ENCODE measurements around the gene CCDC201.
"Not testable (repeated sequence)": the region's sequence is repeated elsewhere in the genome, so short reads cannot be mapped to it uniquely, and the experiment has no call there.

Gene CCDC201

DNA sequence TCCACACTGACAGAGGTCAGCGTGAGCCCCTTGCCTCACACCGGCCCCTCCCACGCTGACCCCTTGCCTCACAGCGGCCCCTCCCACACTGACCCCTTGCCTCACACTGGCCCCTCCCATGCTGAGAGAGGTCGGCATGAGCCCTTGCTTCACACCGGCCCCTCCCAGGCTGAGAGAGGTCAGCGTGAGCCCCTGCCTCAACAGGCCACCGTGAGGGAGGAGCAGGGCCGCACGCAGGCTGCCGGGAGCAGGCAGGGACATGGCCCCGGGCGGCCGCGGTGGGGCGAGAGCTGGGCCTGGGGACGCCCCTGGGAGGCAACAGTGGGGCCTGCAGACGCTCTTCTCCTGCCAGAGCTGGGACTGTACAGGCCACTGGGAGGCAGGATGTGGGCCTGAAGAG lies 59.1 kb downstream of the CCDC201 start:
- not testable (repeated sequence) for DNase-seq

DNA sequence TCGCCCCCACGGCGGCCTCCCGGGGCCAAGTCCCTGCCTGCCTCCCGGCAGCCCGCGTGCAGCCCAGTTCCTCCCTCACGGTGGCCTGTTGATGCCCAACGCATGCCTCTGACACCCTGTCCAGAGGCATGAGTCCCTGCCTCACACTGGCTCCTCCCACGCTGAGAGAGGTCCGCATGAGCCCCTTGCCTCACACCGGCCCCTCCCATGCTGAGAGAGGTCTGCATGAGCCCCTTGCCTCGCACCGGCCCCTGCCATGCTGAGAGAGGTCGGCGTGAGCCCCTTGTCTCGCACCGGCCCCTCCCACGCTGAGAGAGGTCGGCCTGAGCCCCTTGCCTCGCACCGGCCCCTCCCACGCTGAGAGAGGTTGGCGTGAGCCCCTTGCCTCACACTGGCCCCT lies 59.9 kb downstream of the CCDC201 start:
- DNase-seq: no peak

DNA sequence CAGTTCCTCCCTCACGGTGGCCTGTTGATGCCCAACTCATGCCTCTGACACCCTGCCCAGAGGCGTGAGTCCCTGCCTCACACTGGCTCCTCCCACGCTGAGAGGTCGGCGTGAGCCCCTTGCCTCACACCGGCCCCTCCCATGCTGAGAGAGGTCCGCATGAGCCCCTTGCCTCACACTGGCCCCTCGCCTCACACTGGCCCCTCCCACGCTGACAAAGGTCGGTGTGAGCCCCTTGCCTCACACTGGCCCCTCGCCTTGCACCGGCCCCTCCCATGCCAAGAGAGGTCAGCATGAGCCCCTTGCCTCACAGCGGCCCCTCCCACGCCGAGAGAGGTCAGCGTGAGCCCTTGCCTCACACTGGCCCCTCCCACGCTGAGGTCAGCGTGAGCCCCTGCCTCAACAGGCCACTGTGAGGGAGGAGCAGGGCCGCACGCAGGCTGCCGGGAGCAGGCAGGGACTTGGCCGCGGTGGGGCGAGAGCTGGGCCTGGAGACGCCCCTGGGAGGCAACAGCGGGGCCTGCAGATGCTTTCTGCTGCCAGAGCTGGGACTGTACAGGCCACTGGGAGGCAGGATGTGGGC lies 61.1 kb downstream of the CCDC201 start:
- not testable (repeated sequence) for DNase-seq

DNA sequence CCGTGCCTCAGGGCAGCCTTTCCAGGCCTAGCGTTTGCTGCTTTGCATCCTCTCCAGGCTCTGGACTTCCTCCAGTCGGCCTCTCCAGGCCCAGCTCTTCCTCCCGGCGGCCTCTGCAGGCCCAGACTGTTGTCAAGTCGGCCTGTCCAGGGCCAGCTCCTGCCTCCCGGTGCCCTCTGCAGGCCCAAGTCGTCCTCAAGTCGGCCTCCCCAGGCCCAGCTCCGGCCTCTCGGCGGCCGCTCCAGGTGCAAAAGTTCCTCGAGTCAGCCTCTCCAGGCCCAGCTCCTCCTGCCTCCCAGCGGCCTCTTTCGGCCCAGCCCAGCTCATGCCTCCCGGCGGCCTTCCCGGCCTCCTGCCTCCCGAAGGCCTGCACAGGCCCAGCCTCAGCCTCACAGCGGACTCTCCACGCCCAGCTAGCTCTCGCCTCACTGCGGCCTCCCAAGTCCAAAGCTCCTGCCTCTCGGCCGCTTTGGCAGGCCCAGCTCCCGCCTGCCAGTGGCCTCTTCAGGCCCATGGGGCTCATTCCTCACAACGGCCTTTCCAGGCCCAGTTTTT lies 62.4 kb downstream of the CCDC201 start:
- DNase-seq: not testable (repeated sequence)
